Naive B cell (primary cell): ENCODE results near the gene HSPBP1. TPM values are rescaled to one million over a fixed set of nuclear protein-coding genes. Genes with fewer than 3 reads are reported as not detected.

Experiments used
- ATAC-seq, 2 donors: fragments of 150-1000 bp; cut with Tn5 transposase; 2 replicates each; pipeline ENCODE4 v1.10.0; 2021; ENCODE audit warnings: low read depth in 2 of 2, mild to moderate bottlenecking in 2 of 2, moderate library complexity in 2 of 2
- DNase-seq: peaks from one replicate; pipeline ENCODE4 v3.0.0; 2022
- H3K27ac Mint-ChIP-seq, 6 donors: one replicate each; pipeline ENCODE4 v1.8.0; 2020 to 2022; ENCODE audit warnings: mild to moderate bottlenecking in 6 of 6, mixed read lengths in 6 of 6, moderate library complexity in 5 of 6, inconsistent platforms in 2 of 6
- H3K27me3 Mint-ChIP-seq, 3 donors: one replicate each; pipeline ENCODE4 v1.8.0; 2021 to 2022; ENCODE audit warnings: mixed read lengths in 3 of 3, mild to moderate bottlenecking in 1 of 3
- H3K36me3 Mint-ChIP-seq, 2 donors: one replicate each; pipeline ENCODE4 v1.8.0; 2020 to 2022; ENCODE audit warnings: mixed read lengths in 2 of 2, inconsistent platforms in 1 of 2, mild to moderate bottlenecking in 1 of 2
- H3K4me1 Mint-ChIP-seq, 3 donors: one replicate each; pipeline ENCODE4 v1.8.0; 2020 to 2022; ENCODE audit warnings: mixed read lengths in 3 of 3, inconsistent platforms in 1 of 3, mild to moderate bottlenecking in 1 of 3, moderate library complexity in 1 of 3
- H3K4me3 Mint-ChIP-seq, 8 donors: one replicate each; pipeline ENCODE4 v1.8.0; 2020 to 2022; ENCODE audit warnings: mild to moderate bottlenecking in 8 of 8, mixed read lengths in 8 of 8, moderate library complexity in 8 of 8, inconsistent platforms in 2 of 8
- H3K9me3 Mint-ChIP-seq, 7 donors: one replicate each; pipeline ENCODE4 v1.8.0; 2020 to 2022; ENCODE audit warnings: mixed read lengths in 7 of 7, mild to moderate bottlenecking in 5 of 7, inconsistent platforms in 2 of 7, moderate library complexity in 1 of 7
- polyA plus RNA-seq, 6 donors: library from polyadenylated mRNA; unstranded; fragments of 300-500 nt; fragmentation: Illumina TruSeq; gene quantifications; one replicate each; pipeline ENCODE4 v1.2.3, GENCODE V29; 2021; ENCODE audit warnings: low read depth in 6 of 6

HSPBP1 gene
- polyA plus RNA-seq, 6 donors from 2014 or later, result 22.6 to 40.0 (median 32.6) TPM

DNA sequence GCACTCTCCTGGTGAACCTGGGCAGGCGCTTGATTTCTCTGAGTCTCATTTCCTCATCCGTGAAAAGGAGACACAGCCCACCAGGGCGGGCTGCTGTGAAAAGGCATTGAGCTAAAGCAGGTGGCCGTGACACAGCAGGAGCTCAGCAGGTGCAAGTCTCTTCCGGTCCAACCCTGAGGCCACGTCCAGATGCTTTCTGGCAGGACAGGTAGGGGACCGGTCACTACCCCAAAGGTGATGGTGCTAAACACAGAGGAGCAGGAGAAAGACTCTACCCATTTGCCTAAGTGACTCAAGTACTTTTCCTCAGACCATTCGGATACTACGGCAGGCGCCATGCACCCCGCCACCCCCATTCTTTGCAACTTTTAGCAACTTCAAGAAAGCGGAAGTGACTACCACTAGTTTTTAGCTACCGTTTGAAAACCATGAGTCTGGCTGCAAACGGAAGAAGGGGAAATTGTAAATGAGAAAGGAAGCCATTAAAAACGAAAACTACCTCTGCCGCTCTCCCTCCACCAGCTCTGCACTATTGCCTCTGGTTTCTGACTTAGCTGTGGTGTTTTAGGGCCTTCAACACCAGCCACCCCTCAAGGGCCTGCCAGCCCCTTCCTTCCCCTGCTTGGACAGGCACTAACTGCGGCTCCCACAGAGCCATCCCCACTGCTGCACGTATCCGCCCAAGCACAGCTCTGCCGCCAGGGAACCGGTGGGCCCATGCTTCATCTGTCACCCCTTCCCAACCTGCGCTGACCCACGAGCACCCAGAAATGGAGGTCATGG lies 25.9 kb downstream of the HSPBP1 start:
- DNase-seq (peak; percentile 93), ATAC-seq (peak; percentile 75 to 77)
- peak overlapping the region; percentile 87 to 100 (median 98) for H3K4me3 Mint-ChIP-seq
- peaks cover 67 to 82% (median 78%) of the 10 kb centered on the region in 3 donors for H3K4me1 Mint-ChIP-seq
- H3K27me3 Mint-ChIP-seq, result no peaks in the 10 kb centered on the region
- H3K36me3 Mint-ChIP-seq, result peaks cover 0 to 19% of the 10 kb centered on the region in 2 donors
- no peaks in the 10 kb centered on the region for H3K9me3 Mint-ChIP-seq
- peak overlapping the region; percentile 95 to 100 (median 99) for H3K27ac Mint-ChIP-seq

DNA sequence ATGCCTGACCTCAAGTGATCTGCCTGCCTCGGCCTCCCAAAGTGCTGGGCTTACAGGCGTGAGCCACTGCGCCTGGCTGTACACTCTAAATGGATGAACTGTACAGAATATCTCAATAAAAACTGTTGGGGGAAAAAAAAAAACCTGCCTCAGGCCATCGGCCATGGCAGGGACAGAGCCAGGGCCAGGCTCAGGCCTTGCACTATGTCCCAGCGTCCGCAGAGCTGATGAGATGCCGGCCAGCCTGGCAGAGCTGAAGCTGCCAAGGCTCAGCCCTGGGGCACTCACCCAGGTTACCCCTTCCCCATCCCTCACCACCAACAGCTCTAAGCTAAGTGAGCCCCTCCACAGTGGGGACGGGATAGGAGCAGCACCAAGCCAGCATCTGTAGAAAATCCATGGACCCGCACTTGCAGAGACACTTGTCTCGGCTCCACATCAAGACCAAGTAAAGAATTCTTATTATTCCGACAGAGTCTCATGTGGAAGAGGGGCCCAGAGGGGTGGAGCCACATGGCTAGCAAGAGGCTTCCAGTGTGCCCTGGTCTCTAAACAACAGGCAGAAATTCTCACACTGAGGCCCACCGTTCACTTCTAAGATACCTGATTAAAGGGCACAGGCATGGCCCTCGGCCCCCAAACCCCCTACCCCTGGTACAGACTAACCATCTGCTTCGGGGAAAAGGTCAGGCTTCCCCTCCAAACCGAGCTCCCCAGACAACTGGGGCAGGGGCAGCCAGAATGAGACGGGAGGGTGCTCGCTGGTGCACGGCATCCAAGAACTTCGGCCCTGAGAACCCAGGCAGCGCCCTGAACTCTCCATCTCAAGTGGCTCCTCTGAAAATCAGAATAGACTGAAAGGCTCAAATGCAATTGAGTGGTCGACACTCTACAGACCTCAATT lies 26.9 kb downstream of the HSPBP1 start:
- Mint-ChIP-seq H3K4me1 (peaks cover 76 to 92% (median 86%) of the 10 kb centered on the region in 3 donors), H3K4me3 (peak overlapping the region; percentile 87 to 100 (median 98)), H3K9me3 (no peaks in the 10 kb centered on the region), H3K27ac (peak overlapping the region; percentile 95 to 100 (median 99)), H3K36me3 (peaks cover 0 to 12% of the 10 kb centered on the region in 2 donors), H3K27me3 (no peaks in the 10 kb centered on the region)
- DNase-seq (no peak), ATAC-seq (peak in 1 of 2 donors; percentile 0)

DNA sequence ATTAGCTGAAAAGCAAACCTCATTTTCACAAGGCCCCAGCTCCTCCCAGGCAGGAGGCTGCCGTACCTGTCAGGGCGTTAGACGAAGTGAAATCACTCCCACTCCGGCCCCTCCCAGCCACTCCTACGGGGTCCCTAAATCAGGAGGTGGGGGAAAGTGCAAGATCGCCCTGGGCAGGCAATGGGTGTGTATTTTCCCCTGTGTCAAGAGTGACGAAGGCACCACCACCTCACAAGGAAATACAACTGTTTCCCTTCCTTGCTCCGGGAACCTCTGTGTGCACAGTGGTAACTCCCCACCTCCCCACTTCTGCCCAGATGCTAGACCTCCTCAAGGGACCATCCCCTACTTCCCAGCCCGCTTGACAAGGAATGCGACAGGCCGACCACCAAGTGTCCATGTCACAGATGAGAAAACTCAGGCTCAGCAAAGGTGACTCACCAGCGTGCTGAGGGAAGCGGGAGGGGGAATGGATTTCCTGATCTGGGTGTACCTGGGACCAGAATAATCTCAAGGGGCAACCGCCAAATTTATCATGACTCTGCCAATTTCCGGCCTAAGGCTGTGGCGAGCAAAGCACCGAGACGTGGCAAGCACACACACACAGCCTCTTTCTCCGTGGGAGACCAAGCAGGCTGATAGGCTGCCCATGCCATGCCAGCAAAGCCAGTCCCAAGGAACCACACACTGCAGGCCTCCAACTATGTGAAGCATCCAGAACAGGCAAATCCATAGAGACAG lies 28.4 kb downstream of the HSPBP1 start:
- ATAC-seq (no peak), DNase-seq (peak; percentile 32)
- no peaks in the 10 kb centered on the region for H3K9me3 Mint-ChIP-seq
- H3K4me3 Mint-ChIP-seq, result peak overlapping the region; percentile 62 to 100 (median 95)
- peaks cover 63 to 80% (median 72%) of the 10 kb centered on the region in 3 donors for H3K4me1 Mint-ChIP-seq
- H3K27ac Mint-ChIP-seq, result peak overlapping the region; percentile 87 to 100 (median 96)
- H3K27me3 Mint-ChIP-seq, result no peaks in the 10 kb centered on the region
- peaks cover 0 to 6% of the 10 kb centered on the region in 2 donors for H3K36me3 Mint-ChIP-seq

DNA sequence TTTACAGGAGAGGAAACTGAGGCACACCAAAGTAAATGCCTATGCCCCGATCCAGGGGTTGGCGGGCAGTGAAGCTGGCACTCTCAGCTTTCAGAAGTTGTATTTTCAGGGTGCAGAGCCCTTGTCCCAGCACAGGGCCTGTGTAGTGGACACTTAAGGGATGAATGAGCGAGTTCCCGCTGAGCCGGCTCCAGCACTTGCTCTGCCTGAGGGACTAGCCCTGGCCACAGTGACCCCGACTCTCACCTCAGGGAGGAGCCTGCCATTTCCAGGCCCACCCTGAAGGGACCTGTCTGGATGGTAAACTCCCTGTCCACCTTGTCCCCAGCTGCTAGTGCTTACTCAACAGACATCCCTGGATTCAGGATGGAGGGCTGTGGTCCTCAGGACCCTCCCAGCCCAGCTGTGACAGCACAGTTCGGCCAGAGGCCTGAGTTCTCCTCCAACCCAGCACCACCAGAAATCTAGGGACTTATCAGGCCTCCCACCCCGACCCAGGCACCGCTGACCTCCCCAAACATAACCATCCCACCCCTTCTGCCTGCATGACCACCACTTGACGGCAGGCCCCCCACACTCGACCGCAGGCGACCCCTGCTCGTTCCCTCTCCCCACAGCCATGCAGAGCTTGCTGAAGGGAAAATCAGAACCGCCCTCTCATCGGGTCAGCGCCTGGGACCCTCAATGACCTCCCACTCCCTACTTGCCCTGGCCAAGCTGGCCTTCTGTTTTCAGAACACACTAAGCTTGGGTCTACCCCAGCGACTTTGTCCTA lies 29.5 kb downstream of the HSPBP1 start:
- no peak for DNase-seq
- no peak for ATAC-seq
- Mint-ChIP-seq H3K27me3 (no peaks in the 10 kb centered on the region), H3K9me3 (no peaks in the 10 kb centered on the region), H3K36me3 (peaks cover 0 to 6% of the 10 kb centered on the region in 2 donors), H3K27ac (peak overlapping the region; percentile 27 to 100 (median 96)), H3K4me3 (peak overlapping the region in 7 of 8 donors; percentile 62 to 100 (median 96)), H3K4me1 (peaks cover 53 to 69% (median 61%) of the 10 kb centered on the region in 3 donors)

DNA sequence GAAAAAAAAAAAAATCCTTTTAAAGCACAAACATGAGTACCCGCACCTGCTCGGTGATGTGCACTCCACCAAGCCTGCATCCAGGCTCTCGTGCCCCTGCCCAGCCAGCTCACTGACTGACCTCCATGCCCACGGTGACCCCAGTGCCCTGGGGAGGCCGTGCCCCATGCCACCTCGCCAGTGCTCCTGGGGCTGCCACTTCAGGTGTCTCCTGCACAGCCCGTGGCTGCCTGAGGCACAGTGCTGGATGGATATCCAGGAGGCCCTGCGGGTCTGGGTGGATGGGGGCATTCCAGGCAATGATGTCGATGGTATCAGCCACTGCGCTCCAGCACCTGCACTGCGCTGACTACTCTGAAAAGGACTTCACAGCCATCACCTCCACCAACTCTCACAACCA lies 30.1 kb downstream of the HSPBP1 start:
- ATAC-seq, result no peak
- Mint-ChIP-seq H3K36me3 (peaks cover 0 to 6% of the 10 kb centered on the region in 2 donors), H3K4me1 (peaks cover 47 to 63% (median 55%) of the 10 kb centered on the region in 3 donors), H3K9me3 (no peaks in the 10 kb centered on the region), H3K27ac (no peak overlapping the region), H3K27me3 (no peaks in the 10 kb centered on the region), H3K4me3 (peak overlapping the region in 1 of 8 donors; percentile 61)
- no peak for DNase-seq

DNA sequence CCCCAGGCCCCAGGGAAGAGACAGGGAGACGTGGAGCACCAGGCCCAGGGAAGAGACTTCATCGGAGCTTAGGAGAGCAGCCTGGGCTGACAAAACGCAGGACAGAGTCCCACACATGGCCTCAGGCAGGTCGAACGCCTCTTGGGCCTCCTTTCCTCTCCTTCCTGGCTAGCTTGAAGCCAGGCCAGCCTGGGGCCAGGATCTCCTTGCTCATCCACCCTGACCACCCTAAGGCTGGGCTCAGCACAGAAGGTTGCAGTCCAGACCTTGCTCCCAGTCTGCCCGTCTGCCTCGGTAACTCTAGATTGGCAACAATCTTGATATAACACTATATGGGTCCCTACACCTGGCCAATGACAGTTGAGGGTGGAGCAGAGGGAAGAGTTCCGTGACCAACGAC lies 31.2 kb downstream of the HSPBP1 start:
- ATAC-seq (no peak), DNase-seq (no peak)
- H3K4me1 Mint-ChIP-seq, result peaks cover 36 to 54% (median 44%) of the 10 kb centered on the region in 3 donors
- peak overlapping the region in 6 of 8 donors; percentile 10 to 80 (median 30) for H3K4me3 Mint-ChIP-seq
- no peaks in the 10 kb centered on the region for H3K9me3 Mint-ChIP-seq
- H3K27ac Mint-ChIP-seq, result peak overlapping the region in 3 of 6 donors; percentile 69 to 85 (median 76)
- no peaks in the 10 kb centered on the region for H3K27me3 Mint-ChIP-seq
- H3K36me3 Mint-ChIP-seq, result peaks cover 0 to 14% of the 10 kb centered on the region in 2 donors

DNA sequence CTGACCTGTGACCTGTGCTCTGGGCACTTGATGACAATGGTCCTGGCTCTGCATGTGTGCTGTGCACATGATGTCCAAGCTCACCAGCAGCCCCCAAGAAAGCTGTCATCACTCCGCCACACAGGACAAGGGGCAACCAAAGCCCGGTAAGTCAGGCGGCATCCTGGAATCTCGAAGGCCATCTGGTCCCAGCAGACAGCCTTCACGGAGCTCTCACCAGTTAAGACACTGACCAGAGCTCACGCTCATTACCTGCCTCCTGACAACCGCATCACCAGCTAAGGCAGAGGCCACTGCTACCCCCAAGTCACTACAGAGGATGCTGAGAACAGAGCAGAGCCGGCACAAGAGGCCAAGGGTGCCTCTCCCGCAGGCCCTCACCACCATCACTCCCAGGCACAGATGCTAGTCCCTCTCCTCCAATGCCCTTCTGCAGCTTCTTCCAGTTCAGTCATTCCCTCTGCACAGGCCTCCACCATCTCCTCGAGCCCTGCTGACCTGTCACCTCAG lies 31.7 kb downstream of the HSPBP1 start:
- H3K36me3 Mint-ChIP-seq, result peaks cover 0 to 14% of the 10 kb centered on the region in 2 donors

DNA sequence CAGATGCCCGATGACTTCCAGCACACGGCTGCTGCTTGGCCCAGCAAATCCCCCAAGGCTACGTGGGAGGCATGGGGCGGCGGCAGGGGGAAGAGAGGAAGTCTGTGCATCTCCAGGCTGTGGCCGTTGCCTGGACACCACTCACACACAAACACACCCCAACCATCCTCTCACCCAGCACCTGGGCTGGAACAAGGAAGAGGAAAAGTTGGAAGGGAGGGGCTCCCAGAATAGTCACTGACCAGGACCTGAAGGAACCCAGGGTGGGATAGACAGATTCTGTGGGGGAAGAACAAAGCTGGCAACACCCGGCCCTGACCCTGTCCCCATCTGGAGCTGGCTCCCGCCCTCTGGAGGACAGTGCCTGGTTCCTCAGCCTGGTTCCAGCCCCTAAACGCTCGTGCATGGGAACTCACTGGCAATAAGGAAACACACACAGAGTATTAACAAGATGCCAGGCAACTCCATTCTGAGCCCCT lies 32.2 kb downstream of the HSPBP1 start:
- Mint-ChIP-seq H3K9me3 (no peaks in the 10 kb centered on the region), H3K27ac (peak overlapping the region in 3 of 6 donors; percentile 9 to 67 (median 33)), H3K27me3 (no peaks in the 10 kb centered on the region), H3K4me3 (peak overlapping the region in 3 of 8 donors; percentile 12 to 71 (median 47)), H3K36me3 (peaks cover 0 to 19% of the 10 kb centered on the region in 2 donors), H3K4me1 (peaks cover 34 to 46% (median 36%) of the 10 kb centered on the region in 3 donors)
- DNase-seq (no peak), ATAC-seq (no peak)

More for the DNA sequence above, 31.7 kb downstream of the HSPBP1 start:
- Mint-ChIP-seq H3K4me3 (peak overlapping the region in 6 of 8 donors; percentile 10 to 80 (median 30)), H3K9me3 (no peaks in the 10 kb centered on the region), H3K27me3 (no peaks in the 10 kb centered on the region), H3K27ac (peak overlapping the region in 3 of 6 donors; percentile 9 to 44 (median 38)), H3K4me1 (peaks cover 31 to 49% (median 39%) of the 10 kb centered on the region in 3 donors)
- no peak for ATAC-seq
- no peak for DNase-seq

DNA sequence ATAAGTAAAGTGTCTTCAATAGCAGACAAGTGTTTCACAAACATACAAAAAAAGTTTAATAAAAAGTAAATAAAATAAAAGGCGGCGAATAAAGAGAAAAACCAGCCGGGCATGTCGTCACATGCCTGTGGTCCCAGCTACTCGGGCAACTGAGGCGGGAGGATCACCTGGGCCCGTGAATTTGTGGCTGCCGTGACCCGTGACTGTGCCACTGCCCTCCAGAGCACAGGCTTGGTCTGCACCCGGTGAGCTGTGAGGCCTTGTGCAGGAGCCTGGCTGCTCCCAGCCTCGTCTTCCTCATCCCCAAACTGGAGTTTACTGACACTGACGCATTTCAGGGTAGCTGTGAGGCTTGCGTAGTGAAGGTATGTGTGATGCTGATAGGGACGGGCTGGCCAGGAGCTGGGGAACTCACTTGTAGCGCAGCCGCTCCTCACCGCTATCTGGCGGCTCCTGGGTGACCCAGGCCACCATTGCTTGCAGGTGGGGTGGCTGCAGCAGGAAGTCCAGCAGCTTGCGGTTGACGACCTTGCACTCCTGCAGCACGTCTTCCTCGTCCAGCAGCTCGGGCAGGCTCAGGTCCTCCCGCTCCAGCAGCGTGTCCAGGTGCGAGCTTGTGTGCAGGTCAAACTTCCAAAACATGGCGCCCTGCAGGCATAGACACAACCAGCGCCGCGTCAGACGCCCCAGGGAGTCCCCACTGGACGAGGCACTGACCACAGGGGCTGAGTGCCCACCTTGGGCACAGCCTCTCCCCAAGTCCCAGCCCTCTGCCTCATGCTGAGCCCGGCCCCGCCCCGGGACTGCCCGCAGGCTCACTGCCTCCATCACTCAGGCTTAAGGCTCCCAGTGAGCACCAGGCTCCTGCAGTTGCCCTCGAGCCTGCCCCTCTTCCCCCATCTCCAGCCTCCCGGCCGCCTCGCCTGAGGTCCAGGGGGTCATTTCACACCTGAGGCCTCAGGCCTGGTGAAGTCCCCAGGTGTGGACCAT lies 33.2 kb downstream of the HSPBP1 start:
- peaks cover 0 to 22% of the 10 kb centered on the region in 2 donors for H3K36me3 Mint-ChIP-seq
- no peaks in the 10 kb centered on the region for H3K9me3 Mint-ChIP-seq

DNA sequence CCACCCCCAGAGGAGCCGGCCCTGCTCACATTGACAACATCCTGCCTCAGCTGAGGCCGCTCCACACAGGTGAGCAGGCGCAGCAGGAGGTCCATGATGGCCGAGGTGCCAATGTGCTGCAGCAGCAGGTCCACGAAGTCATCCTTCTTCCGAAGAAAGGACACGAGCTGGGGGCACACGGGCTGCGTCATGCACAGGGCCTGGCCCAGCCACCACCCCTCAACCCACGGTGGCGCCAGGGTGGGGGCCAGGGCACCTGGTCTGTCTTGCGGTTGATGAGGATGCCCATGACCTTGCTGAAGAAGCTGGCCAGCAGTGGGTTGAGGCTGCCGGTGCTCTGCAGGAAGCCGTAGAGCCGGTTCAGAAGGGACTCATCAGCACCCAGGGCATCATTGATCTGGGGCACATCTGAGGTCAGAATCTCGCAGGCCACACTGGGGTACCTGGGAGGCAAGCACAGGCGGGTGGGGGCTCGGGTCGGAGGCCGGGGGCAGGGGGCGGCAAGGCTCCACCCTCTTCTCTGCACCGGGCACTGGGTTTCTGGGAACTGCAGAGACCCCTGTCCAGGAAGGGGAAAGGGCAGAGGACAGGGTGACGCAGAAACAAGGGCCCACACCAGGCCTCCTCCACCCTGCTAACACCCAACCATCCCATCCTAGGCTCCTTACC lies 34.5 kb downstream of the HSPBP1 start:
- no peak for ATAC-seq
- Mint-ChIP-seq H3K27ac (no peak overlapping the region), H3K36me3 (peaks cover 0 to 16% of the 10 kb centered on the region in 2 donors), H3K4me3 (no peak overlapping the region), H3K4me1 (peaks cover 16 to 24% (median 19%) of the 10 kb centered on the region in 3 donors), H3K9me3 (no peaks in the 10 kb centered on the region), H3K27me3 (no peaks in the 10 kb centered on the region)
- no peak for DNase-seq

More for the DNA sequence above, 33.2 kb downstream of the HSPBP1 start:
- Mint-ChIP-seq H3K4me3 (no peak overlapping the region), H3K27me3 (no peaks in the 10 kb centered on the region), H3K27ac (no peak overlapping the region), H3K4me1 (peaks cover 30 to 38% (median 32%) of the 10 kb centered on the region in 3 donors)
- ATAC-seq (no peak), DNase-seq (no peak)
